HEK293T (cell line): ENCODE data around the gene COA1.

ENCODE experiments used
- CTCF ChIA-PET: fragments of 350-600 bp; formaldehyde crosslinking; extraction: SDS; loops from one replicate; lab custom pipeline; 2021; ENCODE audit warnings: antibody characterized with exemption, inconsistent platforms; lab: Yijun Ruan, JAX
- POLR2A ChIA-PET: fragments of 350-600 bp; formaldehyde crosslinking; extraction: SDS; loops from one replicate; lab custom pipeline; 2020; ENCODE audit warnings: antibody characterized with exemption, inconsistent platforms; lab: Yijun Ruan, JAX
- DNase-seq: peaks from one replicate; pipeline ENCODE4 v3.0.0; 2012; ENCODE audit warnings: mixed read lengths; ENCODE audit errors: extremely low spot score
- ARNT ChIP-seq: fragments of 450-650 bp; IDR thresholded peaks from 2 replicates; pipeline ENCODE4 v1.6.1; 2017; ENCODE audit warnings: mild to moderate bottlenecking
- BHLHE40 ChIP-seq: fragments of 450-650 bp; IDR thresholded peaks from 2 replicates; pipeline ENCODE4 v1.6.1; 2016; ENCODE audit warnings: mild to moderate bottlenecking, moderate library complexity, borderline replicate concordance
- CTBP1 ChIP-seq: fragments of 450-650 bp; IDR thresholded peaks from 2 replicates; pipeline ENCODE4 v1.6.1; 2016; ENCODE audit warnings: borderline replicate concordance
- ELF4 ChIP-seq: fragments of 450-650 bp; IDR thresholded peaks from 2 replicates; pipeline ENCODE4 v1.6.1; 2017; ENCODE audit warnings: antibody characterized with exemption
- FOXA1 ChIP-seq: fragments of 450-650 bp; IDR thresholded peaks from 2 replicates; pipeline ENCODE4 v1.6.1; 2016; ENCODE audit warnings: mild to moderate bottlenecking
- FOXK2 ChIP-seq: fragments of 450-650 bp; IDR thresholded peaks from 2 replicates; pipeline ENCODE4 v1.6.1; 2016; ENCODE audit warnings: mild to moderate bottlenecking
- FOXM1 ChIP-seq: fragments of 450-650 bp; IDR thresholded peaks from 2 replicates; pipeline ENCODE4 v1.6.1; 2017; ENCODE audit warnings: mild to moderate bottlenecking, borderline replicate concordance
- HDGF ChIP-seq: fragments of 450-650 bp; IDR thresholded peaks from 2 replicates; pipeline ENCODE4 v1.6.1; 2017; ENCODE audit warnings: antibody characterized with exemption, borderline replicate concordance
- L3MBTL2 ChIP-seq: fragments of 450-650 bp; conservative IDR thresholded peaks from 2 replicates; pipeline ENCODE4 v1.6.1; 2016; ENCODE audit warnings: mild to moderate bottlenecking
- LEF1 ChIP-seq: fragments of 450-650 bp; IDR thresholded peaks from 2 replicates; pipeline ENCODE4 v1.6.1; 2017; ENCODE audit warnings: mild to moderate bottlenecking, borderline replicate concordance
- NFRKB ChIP-seq: fragments of 450-650 bp; IDR thresholded peaks from 2 replicates; pipeline ENCODE4 v1.6.1; 2016; ENCODE audit warnings: mild to moderate bottlenecking, moderate library complexity
- PKNOX1 ChIP-seq: fragments of 450-650 bp; IDR thresholded peaks from 2 replicates; pipeline ENCODE4 v1.6.1; 2016
- SP1 ChIP-seq: fragments of 450-650 bp; IDR thresholded peaks from 2 replicates; pipeline ENCODE4 v1.6.1; 2017
- SUZ12 ChIP-seq: fragments of 450-650 bp; IDR thresholded peaks from 2 replicates; pipeline ENCODE4 v1.6.1; 2016; ENCODE audit warnings: mild to moderate bottlenecking
- TARDBP ChIP-seq: fragments of 450-650 bp; IDR thresholded peaks from 2 replicates; pipeline ENCODE4 v1.6.1; 2016
- ZNF384 ChIP-seq: fragments of 450-650 bp; IDR thresholded peaks from 2 replicates; pipeline ENCODE4 v1.6.1; 2016

The COA1 gene

GRCh38 chr7:43764039-43764761 is 34.9 kb upstream of the COA1 start:
- no peak for TF ChIP-seq ARNT
- no peak for TF ChIP-seq SUZ12
- TF ChIP-seq PKNOX1: no peak
- TF ChIP-seq L3MBTL2: no peak
- no peak for TF ChIP-seq BHLHE40
- TF ChIP-seq HDGF: no peak
- no peak for TF ChIP-seq SP1
- no peak for TF ChIP-seq CTBP1
- TF ChIP-seq NFRKB: no peak
- TF ChIP-seq LEF1: no peak
- TF ChIP-seq TARDBP: no peak
- TF ChIP-seq FOXK2: no peak
- no peak for TF ChIP-seq ZNF384
- no peak for TF ChIP-seq FOXM1
- no peak for TF ChIP-seq ELF4
- no peak for TF ChIP-seq FOXA1
- ChIA-PET POLR2A (interaction anchor here (2.3 kb wide), 1 partner anchor 35 kb away, joined by 10 read pairs; the partner anchor contains the start of gene COA1), CTCF (interaction anchor here (0.6 kb wide), 1 partner anchor 116 kb away, joined by 3 read pairs; no protein-coding TSS in a partner anchor)
- DNase-seq: no peak

GRCh38 chr7:43763183-43763582 is 33.9 kb upstream of the COA1 start:
- TF ChIP-seq SP1: no peak
- TF ChIP-seq PKNOX1: no peak
- TF ChIP-seq FOXA1: no peak
- no peak for TF ChIP-seq L3MBTL2
- TF ChIP-seq FOXK2: no peak
- no peak for TF ChIP-seq BHLHE40
- TF ChIP-seq NFRKB: no peak
- no peak for TF ChIP-seq FOXM1
- no peak for TF ChIP-seq CTBP1
- TF ChIP-seq ARNT: no peak
- no peak for TF ChIP-seq ZNF384
- TF ChIP-seq SUZ12: no peak
- no peak for TF ChIP-seq LEF1
- no peak for TF ChIP-seq ELF4
- no peak for TF ChIP-seq HDGF
- no peak for TF ChIP-seq TARDBP
- ChIA-PET POLR2A (interaction anchor here (0.8 kb wide), 1 partner anchor 34 kb away, joined by 3 read pairs; the partner anchor contains the start of gene COA1), CTCF (no interaction called here)
- no peak for DNase-seq

- POLR2A ChIA-PET: interaction anchor here (0.7 to 2.1 kb wide), 3 partner anchors 32 to 180 kb away, joined by 3 to 9 read pairs (median 3); partner anchors contain the start of genes COA1 and STK17A
- no peak for TF ChIP-seq PKNOX1
- no peak for TF ChIP-seq NFRKB
- TF ChIP-seq SP1: no peak
- no peak for TF ChIP-seq FOXM1
- TF ChIP-seq TARDBP: no peak
- no peak for TF ChIP-seq HDGF
- TF ChIP-seq ZNF384: no peak
- no peak for TF ChIP-seq SUZ12
- TF ChIP-seq ELF4: no peak
- TF ChIP-seq L3MBTL2: no peak
- no peak for TF ChIP-seq BHLHE40
- TF ChIP-seq FOXK2: no peak
- no peak for TF ChIP-seq FOXA1
- TF ChIP-seq ARNT: no peak
- TF ChIP-seq LEF1: no peak
- CTCF ChIA-PET: interaction anchor here (0.7 kb wide), 1 partner anchor 27 kb away, joined by 3 read pairs; no protein-coding TSS in a partner anchor
- DNase-seq: no peak
Measured at GRCh38 chr7:43761938-43762692, 32.8 kb upstream of the COA1 start.

- POLR2A ChIA-PET: interaction anchor here (0.7 to 2.1 kb wide), 2 partner anchors 31 to 179 kb away, joined by 3 to 9 read pairs; partner anchors contain the start of genes COA1 and STK17A
- TF ChIP-seq FOXK2 (no peak), BHLHE40 (no peak), ARNT (no peak), LEF1 (no peak), TARDBP (no peak), FOXM1 (no peak), SUZ12 (no peak), ELF4 (no peak), HDGF (no peak), CTBP1 (no peak), FOXA1 (no peak), PKNOX1 (no peak)
- no peak for DNase-seq
- CTCF ChIA-PET: no interaction called here
Measured at GRCh38 chr7:43761382-43761781, 32.1 kb upstream of the COA1 start.

- POLR2A ChIA-PET: interaction anchor here (2.1 kb wide), 1 partner anchor 31 kb away, joined by 9 read pairs; the partner anchor contains the start of gene COA1
- CTCF ChIA-PET: no interaction called here
- TF ChIP-seq LEF1: no peak
- no peak for TF ChIP-seq ZNF384
- TF ChIP-seq SP1: no peak
- no peak for TF ChIP-seq CTBP1
- TF ChIP-seq FOXA1: no peak
- TF ChIP-seq ELF4: no peak
- TF ChIP-seq NFRKB: no peak
- no peak for TF ChIP-seq L3MBTL2
- no peak for TF ChIP-seq FOXK2
- no peak for TF ChIP-seq BHLHE40
- no peak for TF ChIP-seq SUZ12
- no peak for TF ChIP-seq FOXM1
- no peak for TF ChIP-seq PKNOX1
- no peak for TF ChIP-seq ARNT
- no peak for TF ChIP-seq HDGF
- TF ChIP-seq TARDBP: no peak
- DNase-seq: no peak
Measured at GRCh38 chr7:43760861-43761260, 31.5 kb upstream of the COA1 start.
